CD14-positive monocyte (primary cell): Measurements from ENCODE around the gene ARID1B. TPM values are rescaled to one million over a fixed set of nuclear protein-coding genes. Genes with fewer than 3 reads are reported as not detected.

Experiments
- DNase-seq, 3 donors: peaks; one replicate each; pipeline ENCODE4 v3.0.0-alpha.2; 2011 to 2022
- H2AFZ ChIP-seq: 2 replicates; pipeline ENCODE4 v1.6.0; 2012; ENCODE audit warnings: mild to moderate bottlenecking, low read depth, low read length, inconsistent platforms; ENCODE audit not compliant: insufficient read depth, poor library complexity, severe bottlenecking
- H3K27ac ChIP-seq, 2 donors: 1 replicate in 1 of 2; 2 replicates in 1 of 2; pipeline ENCODE4 v1.5.1; 2012 to 2013; ENCODE audit warnings: low read length in 2 of 2, control low read depth in 1 of 2, inconsistent platforms in 1 of 2, low read depth in 1 of 2, mild to moderate bottlenecking in 1 of 2
- H3K27me3 ChIP-seq, 2 donors: one replicate each; pipeline versions ENCODE4 v1.6.0 to v1.6.1; 2011 to 2013; ENCODE audit warnings: low read length in 2 of 2; ENCODE audit not compliant: control insufficient read depth in 2 of 2, insufficient read depth in 2 of 2
- H3K36me3 ChIP-seq, 2 donors: replicated peaks in 1 of 2; 1 replicate in 1 of 2; 2 replicates in 1 of 2; pipeline versions ENCODE4 v1.5.1 to v1.6.1; 2012 to 2013; ENCODE audit warnings: low read length in 2 of 2, control low read depth in 1 of 2, inconsistent platforms in 1 of 2, mild to moderate bottlenecking in 1 of 2; ENCODE audit not compliant: insufficient read depth in 2 of 2, control insufficient read depth in 1 of 2
- H3K4me1 ChIP-seq, 2 donors: 1 replicate in 1 of 2; 2 replicates in 1 of 2; pipeline versions ENCODE4 v1.5.1 to v1.6.1; 2012 to 2013; ENCODE audit warnings: low read length in 2 of 2, control low read depth in 1 of 2, inconsistent platforms in 1 of 2, mild to moderate bottlenecking in 1 of 2, moderate library complexity in 1 of 2; ENCODE audit not compliant: insufficient read depth in 2 of 2, control insufficient read depth in 1 of 2
- H3K4me2 ChIP-seq: replicated peaks from 2 replicates; pipeline ENCODE3; 2012; ENCODE audit warnings: low read length, moderate library complexity, mild to moderate bottlenecking; ENCODE audit not compliant: poor library complexity, severe bottlenecking; ENCODE audit errors: extremely low read depth
- H3K4me3 ChIP-seq, 3 experiments: fragments of 200-600 bp in 1 of 3; sonication (generic) in 1 of 3; replicated peaks in 1 of 3; 1 replicate in 2 of 3; 2 replicates in 1 of 3; pipeline ENCODE4 v1.5.1; 2011 to 2013; ENCODE audit warnings: low read length in 3 of 3, mild to moderate bottlenecking in 3 of 3, control low read depth in 2 of 3, low read depth in 2 of 3, inconsistent platforms in 1 of 3, moderate library complexity in 1 of 3
- H3K79me2 ChIP-seq: 2 replicates; pipeline ENCODE4 v1.6.0; 2012; ENCODE audit warnings: mild to moderate bottlenecking, control low read depth, inconsistent platforms, low read length, moderate library complexity; ENCODE audit not compliant: insufficient read depth
- H3K9ac ChIP-seq: 2 replicates; pipeline ENCODE4 v1.6.0; 2017; ENCODE audit warnings: low read length, mild to moderate bottlenecking; ENCODE audit not compliant: insufficient read depth, poor library complexity, severe bottlenecking
- H3K9me3 ChIP-seq, 2 donors: replicated peaks in 1 of 2; 1 replicate in 1 of 2; 2 replicates in 1 of 2; pipeline versions ENCODE4 v1.5.1 to v1.6.1; 2012 to 2013; ENCODE audit warnings: low read length in 2 of 2, control low read depth in 1 of 2; ENCODE audit not compliant: control insufficient read depth in 1 of 2, insufficient read depth in 1 of 2
- H4K20me1 ChIP-seq: 2 replicates; pipeline ENCODE4 v1.6.0; 2012; ENCODE audit warnings: mild to moderate bottlenecking, low read length, control low read depth, moderate library complexity; ENCODE audit not compliant: insufficient read depth
- H3K27ac Mint-ChIP-seq, 7 donors: one replicate each; pipeline ENCODE4 v1.8.0; 2020; ENCODE audit warnings: mild to moderate bottlenecking in 7 of 7, mixed read lengths in 7 of 7, moderate library complexity in 6 of 7, inconsistent platforms in 2 of 7
- H3K27me3 Mint-ChIP-seq, 3 donors: one replicate each; pipeline ENCODE4 v1.8.0; 2021 to 2022; ENCODE audit warnings: low read depth in 3 of 3, mild to moderate bottlenecking in 3 of 3, mixed read lengths in 3 of 3, moderate library complexity in 3 of 3, inconsistent platforms in 1 of 3
- H3K36me3 Mint-ChIP-seq, 2 donors: one replicate each; pipeline ENCODE4 v1.8.0; 2020; ENCODE audit warnings: mixed read lengths in 2 of 2, inconsistent platforms in 1 of 2, mild to moderate bottlenecking in 1 of 2
- H3K4me1 Mint-ChIP-seq: one replicate; pipeline ENCODE4 v1.8.0; 2020; ENCODE audit warnings: mild to moderate bottlenecking, mixed read lengths
- H3K4me3 Mint-ChIP-seq, 2 donors: one replicate each; pipeline ENCODE4 v1.8.0; 2020; ENCODE audit warnings: mild to moderate bottlenecking in 2 of 2, mixed read lengths in 2 of 2, moderate library complexity in 1 of 2
- H3K9me3 Mint-ChIP-seq, 7 donors: one replicate each; pipeline ENCODE4 v1.8.0; 2020 to 2022; ENCODE audit warnings: mixed read lengths in 7 of 7, mild to moderate bottlenecking in 6 of 7, moderate library complexity in 6 of 7, inconsistent platforms in 2 of 7
- CTCF ChIP-seq: fragments of 200-600 bp; IDR thresholded peaks from one replicate; pipeline ENCODE4 v1.8.0; 2022; ENCODE audit warnings: antibody characterized with exemption, mild to moderate bottlenecking
- WGBS: methylation state at CpG from one replicate; pipeline ENCODE4 v1.1.5; 2013; ENCODE audit warnings: missing lambda C conversion rate; ENCODE audit not compliant: insufficient coverage; 5-methylcytosine and 5-hydroxymethylcytosine counted together
- intact Hi-C, 2 donors: fragments of 100-400 bp; cut with micrococcal nuclease; formaldehyde crosslinking; loops; one replicate each; pipeline versions ENCODE4 v1.15.0 to v1.15.1; 2023
- polyA plus RNA-seq, 3 donors: library from polyadenylated mRNA; depleted of rRNA in 1 of 3; unstranded in 2 of 3; stranded (reverse) in 1 of 3; fragments of 300-500 nt in 2 of 3; fragments of >200 nt in 1 of 3; fragmentation: Illumina TruSeq in 2 of 3; gene quantifications; 1 replicate in 2 of 3; 2 replicates in 1 of 3; pipeline ENCODE4 v1.2.3, GENCODE V29; 2012 to 2021

The ARID1B gene
- polyA plus RNA-seq, 3 donors, result 3.2 to 22.1 (median 3.8) TPM

- 94% methylated on average over 3 of the region's 5 CpGs for WGBS
- H3K4me3 Mint-ChIP-seq, result no peak overlapping the region
- peaks cover 88% of the 10 kb centered on the region for H4K20me1 ChIP-seq
These were observed 192.1 kb downstream of the ARID1B start for GRCh38 chr6:156969233-156969632.

DNA sequence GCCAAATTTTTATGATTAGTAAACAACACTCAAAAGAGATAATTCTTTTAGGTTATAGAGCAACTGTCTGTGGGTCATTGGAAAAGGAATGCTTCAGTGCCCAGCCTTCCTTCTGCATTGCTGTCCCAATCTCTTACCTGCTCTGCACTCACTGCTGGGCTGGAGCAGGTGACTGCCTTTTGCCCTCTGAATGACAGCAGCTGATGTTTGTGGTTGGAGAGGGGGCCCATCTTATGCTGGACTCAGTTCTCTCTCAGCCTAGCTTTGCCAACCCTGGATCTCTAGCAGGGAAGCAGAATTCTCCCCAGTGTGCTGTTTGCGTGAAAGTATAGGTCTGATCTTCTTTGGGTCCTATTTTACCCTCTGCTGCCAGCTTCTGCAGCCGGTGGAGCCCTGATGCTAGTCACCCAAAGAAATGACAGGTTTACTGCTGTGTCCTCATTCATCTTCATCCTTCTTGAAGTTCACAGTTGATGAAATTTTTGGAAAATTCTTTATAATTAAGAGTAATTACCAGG is 193.5 kb downstream of the ARID1B start:
- no peak for DNase-seq
- peaks cover 0 to 1% of the 10 kb centered on the region in 2 donors for H3K4me1 ChIP-seq
- Mint-ChIP-seq H3K4me1 (peaks cover 24% of the 10 kb centered on the region), H3K9me3 (peaks cover 0 to 2% (median 0%) of the 10 kb centered on the region in 7 donors), H3K27ac (peak overlapping the region in 2 of 7 donors; percentile 56 to 63), H3K4me3 (no peak overlapping the region), H3K27me3 (no peaks in the 10 kb centered on the region), H3K36me3 (no peaks in the 10 kb centered on the region)
- H3K4me2 ChIP-seq, result no peak overlapping the region
- intact Hi-C loops, result no loop called here
- no peak overlapping the region for H3K27ac ChIP-seq
- H3K4me3 ChIP-seq, result no peak overlapping the region
- no peak overlapping the region for H3K9ac ChIP-seq
- 100% methylated on average over 1 of the region's 2 CpGs for WGBS
- H3K9me3 ChIP-seq, result no peaks in the 10 kb centered on the region
- peaks cover 89% of the 10 kb centered on the region for H4K20me1 ChIP-seq
- H2AFZ ChIP-seq, result no peak overlapping the region
- no peaks in the 10 kb centered on the region for H3K36me3 ChIP-seq
- H3K79me2 ChIP-seq, result peaks cover 95% of the 10 kb centered on the region
- no peak for TF ChIP-seq CTCF
- no peaks in the 10 kb centered on the region for H3K27me3 ChIP-seq

More at GRCh38 chr6:156969233-156969632, 192.1 kb downstream of the ARID1B start:
- H2AFZ ChIP-seq, result no peak overlapping the region
- no peaks in the 10 kb centered on the region for H3K9me3 ChIP-seq
- H3K4me2 ChIP-seq, result no peak overlapping the region
- peaks cover 0 to 2% (median 0%) of the 10 kb centered on the region in 7 donors for H3K9me3 Mint-ChIP-seq
- no peak overlapping the region for H3K4me3 ChIP-seq
- H3K36me3 ChIP-seq, result no peaks in the 10 kb centered on the region
- DNase-seq, result no peak
- no peak for TF ChIP-seq CTCF
- intact Hi-C loops, result no loop called here
- H3K9ac ChIP-seq, result no peak overlapping the region
- no peak overlapping the region for H3K27ac ChIP-seq
- no peaks in the 10 kb centered on the region for H3K36me3 Mint-ChIP-seq
- H3K27me3 Mint-ChIP-seq, result no peaks in the 10 kb centered on the region
- peak overlapping the region in 2 of 7 donors; percentile 24 to 63 for H3K27ac Mint-ChIP-seq
- H3K27me3 ChIP-seq, result no peaks in the 10 kb centered on the region
- peaks cover 2 to 7% of the 10 kb centered on the region in 2 donors for H3K4me1 ChIP-seq
- peaks cover 95% of the 10 kb centered on the region for H3K79me2 ChIP-seq
- H3K4me1 Mint-ChIP-seq, result peaks cover 24% of the 10 kb centered on the region
